Activated T-cell treated with anti-CD3 and anti-CD28 coated beads, Interleukin-2, amount 50 U/mL, for 1 hour (primary cell): ENCODE data around the gene KYNU.
"Not testable (repeated sequence)": the region's sequence is repeated elsewhere in the genome, so short reads cannot be mapped to it uniquely, and the experiment has no call there.

Experiments used
- DNase-seq: peaks from one replicate; pipeline ENCODE4 v3.0.0-alpha.2; 2020

KYNU gene

GRCh38 chr2:142872882-142873724 lies 4.4 kb upstream of the KYNU start:
- no peak for DNase-seq

- DNase-seq = no peak
Observed at GRCh38 chr2:142873831-142874287, 3.6 kb upstream of the KYNU start.

DNA sequence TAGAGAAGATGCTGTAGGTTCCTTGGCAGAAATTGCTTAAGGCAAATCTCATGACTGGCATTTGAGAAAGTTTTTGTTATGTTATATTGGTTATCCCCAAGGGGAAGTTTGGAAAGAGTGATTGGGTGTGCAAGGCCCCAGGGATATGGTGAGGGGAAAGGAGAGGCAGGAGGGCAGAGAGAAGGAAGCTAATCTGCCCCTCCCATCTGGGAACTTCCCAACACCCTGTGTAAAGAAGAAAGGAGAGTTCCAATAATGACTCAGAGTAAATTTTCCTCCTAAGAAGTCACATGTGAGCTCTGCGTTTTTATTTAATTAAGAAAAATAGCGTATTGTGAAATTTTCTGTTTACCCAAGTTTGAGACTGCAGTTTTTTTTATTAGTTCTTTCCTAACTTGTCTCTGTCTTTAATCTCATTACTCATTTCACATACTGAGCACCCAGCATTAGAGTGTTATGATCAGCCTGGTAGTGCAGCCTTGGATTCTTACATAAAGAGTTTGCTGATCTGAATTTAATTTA lies 3.1 kb upstream of the KYNU start:
- DNase-seq = no peak

DNA sequence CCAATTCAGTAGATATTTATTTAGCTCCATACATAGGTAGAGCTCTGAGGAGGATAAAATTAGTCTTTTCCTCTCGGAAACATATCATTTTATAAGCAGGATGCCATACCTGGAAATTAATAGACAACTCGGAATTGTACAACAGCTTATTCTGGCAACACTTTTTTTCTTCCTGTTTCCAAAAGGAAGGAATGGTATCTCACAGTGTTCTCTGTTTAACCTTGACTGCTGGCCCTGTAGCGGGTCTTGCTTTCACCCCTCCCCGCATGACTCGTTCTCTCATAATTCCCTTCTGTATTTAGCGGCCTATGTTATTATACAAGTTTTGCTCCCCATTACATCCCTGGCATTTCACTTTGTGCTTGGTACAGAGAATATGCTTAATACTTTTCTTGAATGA lies 2.5 kb upstream of the KYNU start:
- no peak for DNase-seq

- DNase-seq = no peak
Observed at GRCh38 chr2:142875652-142876051, 1.8 kb upstream of the KYNU start.

DNA sequence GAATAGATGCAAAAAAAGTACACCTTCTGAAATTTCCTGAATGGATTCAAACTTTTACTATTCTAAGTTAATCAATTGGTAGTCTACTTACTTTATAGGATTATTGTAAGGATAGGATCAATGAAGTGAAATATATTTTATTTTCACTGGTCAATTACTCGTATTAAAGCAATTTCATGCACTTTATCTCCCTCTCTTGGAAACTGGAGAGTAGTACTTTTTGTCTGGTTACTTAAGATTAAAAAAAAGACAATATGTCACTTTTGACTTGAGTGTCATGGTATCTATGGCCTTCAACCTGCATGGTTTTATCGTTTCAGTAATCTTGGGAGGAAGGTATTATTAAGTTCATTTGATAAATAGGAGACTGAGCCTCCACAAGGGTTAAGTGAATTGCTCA lies 1.0 kb upstream of the KYNU start:
- DNase-seq = no peak

- DNase-seq = no peak
Observed at GRCh38 chr2:142878031-142878678, 691 bp downstream of the KYNU start.

- no peak for DNase-seq
Observed at GRCh38 chr2:142879151-142879550, 1.7 kb downstream of the KYNU start.

DNA sequence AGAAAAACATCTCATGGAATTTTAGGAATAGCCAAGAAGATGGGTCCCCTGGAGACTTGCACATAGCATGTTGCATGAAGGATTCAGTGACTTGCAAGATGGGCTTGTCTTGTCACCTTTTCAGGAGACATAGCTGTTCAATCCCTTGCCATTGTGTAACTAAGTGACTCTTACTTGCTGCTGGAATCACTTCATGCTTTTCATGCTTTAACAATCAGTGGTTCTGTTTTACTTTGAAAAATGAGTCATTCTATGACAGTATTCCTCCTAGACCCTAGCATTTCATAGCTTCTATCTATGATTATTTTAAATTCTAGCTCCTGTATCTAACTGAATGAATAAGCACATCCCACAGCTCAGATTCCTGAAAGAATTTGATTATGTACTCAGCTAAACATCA lies 2.8 kb downstream of the KYNU start:
- no peak for DNase-seq

- no peak for DNase-seq
Observed at GRCh38 chr2:142881619-142882018, 4.2 kb downstream of the KYNU start.

DNA sequence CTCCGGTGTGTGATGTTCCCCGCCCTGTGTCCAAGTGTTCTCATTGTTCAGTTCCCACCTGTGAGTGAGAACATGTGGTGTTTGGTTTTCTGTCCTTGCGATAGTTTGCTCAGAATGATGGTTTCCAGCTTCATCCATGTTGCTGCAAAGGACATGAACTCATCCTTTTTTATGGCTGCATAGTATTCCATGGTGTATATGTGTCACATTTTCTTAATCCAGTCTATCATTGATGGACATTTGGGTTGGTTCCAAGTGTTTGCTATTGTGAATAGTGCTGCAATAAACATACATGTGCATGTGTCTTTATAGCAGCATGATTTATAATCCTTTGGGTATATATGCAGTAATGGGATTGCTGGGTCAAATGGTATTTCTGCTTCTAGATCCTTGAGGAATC lies 5.0 kb downstream of the KYNU start:
- not testable (repeated sequence) for DNase-seq

DNA sequence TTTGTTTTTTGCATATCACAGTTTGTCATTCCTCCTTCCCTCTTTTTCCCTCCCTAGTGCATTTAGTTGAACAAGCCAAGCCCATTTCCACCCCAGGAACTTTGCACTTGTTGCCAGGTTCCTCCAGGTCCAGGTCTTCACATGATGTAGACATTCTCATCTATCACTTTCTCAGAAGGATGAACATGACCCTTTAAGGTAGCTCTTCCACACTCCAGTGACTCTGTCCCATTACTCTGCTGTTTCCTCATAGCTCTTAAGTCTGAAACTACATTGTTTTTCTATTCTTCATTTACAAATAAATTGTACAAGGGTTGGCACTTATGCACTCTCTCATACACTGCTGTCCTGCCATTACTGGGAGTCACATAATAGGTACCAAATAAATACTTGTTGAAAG lies 6.1 kb downstream of the KYNU start:
- DNase-seq = no peak

GRCh38 chr2:142885543-142885942 lies 8.1 kb downstream of the KYNU start:
- DNase-seq = no peak

GRCh38 chr2:142892715-142893114 lies 15.3 kb downstream of the KYNU start:
- DNase-seq = no peak

GRCh38 chr2:142893241-142893640 lies 15.8 kb downstream of the KYNU start:
- DNase-seq = no peak

DNA sequence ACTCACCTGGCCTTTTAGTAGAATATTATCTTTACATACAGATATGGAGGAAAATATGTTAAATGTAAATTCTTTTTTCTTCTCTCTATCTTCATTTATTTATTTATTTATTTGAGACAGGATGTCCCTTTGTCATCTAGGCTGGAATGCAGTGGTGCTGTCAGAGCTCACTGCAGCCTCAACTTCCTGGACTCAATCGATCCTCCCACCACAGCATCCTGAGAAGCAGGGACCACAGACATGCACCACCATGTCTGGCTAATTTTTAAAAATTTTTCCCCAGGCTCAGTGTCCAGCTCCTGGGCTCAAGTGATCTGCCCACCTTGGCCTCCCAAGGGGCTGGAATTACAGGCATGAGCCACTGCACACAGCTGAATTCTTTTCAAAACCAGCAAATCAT lies 20.3 kb downstream of the KYNU start:
- no peak for DNase-seq

GRCh38 chr2:142900327-142900726 lies 22.9 kb downstream of the KYNU start:
- not testable (repeated sequence) for DNase-seq

DNA sequence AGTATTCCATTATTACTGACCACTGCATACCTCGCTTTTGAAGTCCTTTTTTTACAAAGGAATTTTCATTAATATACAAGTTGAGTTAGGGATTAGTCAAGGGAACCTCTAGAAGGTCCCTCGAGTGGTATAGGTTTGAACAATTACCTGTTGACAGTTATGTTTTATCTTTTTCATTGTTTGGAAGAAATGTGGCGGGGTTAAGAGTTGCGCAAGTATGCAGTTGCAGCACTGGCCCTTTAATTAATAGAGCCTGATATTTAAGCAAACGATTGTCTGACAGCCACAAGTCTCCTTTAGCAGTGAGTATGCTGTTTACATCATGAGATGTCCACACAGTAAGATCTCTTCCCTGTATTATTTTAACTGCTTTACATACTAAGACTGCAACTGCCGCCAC lies 24.3 kb downstream of the KYNU start:
- no peak for DNase-seq

DNA sequence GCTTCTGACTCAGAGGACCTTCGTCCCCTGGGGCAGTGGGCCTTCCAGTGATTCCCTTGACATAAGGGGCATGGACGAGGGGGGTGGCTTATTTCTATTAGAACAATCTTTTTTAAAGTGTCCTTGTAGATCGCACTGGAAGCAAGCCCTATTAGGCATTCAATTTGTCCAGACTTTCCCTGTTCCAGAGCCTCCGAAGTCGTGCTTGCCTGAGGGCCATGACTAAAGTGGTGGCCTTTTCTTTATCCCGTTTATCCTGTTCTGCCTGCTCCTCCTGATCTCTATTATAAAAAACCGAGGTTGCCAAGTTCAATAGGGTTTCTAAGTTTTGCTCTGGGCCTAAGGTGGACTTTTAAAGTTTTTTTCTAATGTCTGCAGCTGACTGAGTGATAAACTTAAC lies 26.3 kb downstream of the KYNU start:
- DNase-seq = not testable (repeated sequence)

DNA sequence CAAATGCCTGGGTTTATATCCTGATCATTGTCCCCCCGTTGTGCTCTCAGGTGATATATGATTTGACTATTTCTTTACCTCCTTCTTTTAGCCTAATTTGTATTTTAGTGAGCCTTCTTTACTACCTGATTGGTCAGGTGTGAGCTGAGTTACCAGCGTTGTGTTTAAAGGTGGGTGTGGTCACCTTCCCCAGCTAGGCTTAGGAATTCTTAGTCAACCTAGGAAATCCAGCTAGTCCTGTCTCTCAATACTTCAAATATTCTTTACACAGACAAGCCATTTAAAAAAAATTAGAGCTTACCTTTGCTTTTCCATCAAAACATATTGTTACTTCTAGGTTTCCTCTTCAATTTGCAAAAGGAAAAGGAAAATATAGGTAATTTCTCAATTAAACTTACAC lies 30.2 kb downstream of the KYNU start:
- DNase-seq = no peak

- no peak for DNase-seq
Observed at GRCh38 chr2:142914507-142915313, 37.2 kb downstream of the KYNU start.

- DNase-seq = no peak
Observed at GRCh38 chr2:142915502-142915901, 38.0 kb downstream of the KYNU start.

GRCh38 chr2:142918624-142919023 lies 41.2 kb downstream of the KYNU start:
- DNase-seq = no peak
